PC-3 (cell line): ENCODE results near the gene MRPS24. TPM values are rescaled to one million over a fixed set of nuclear protein-coding genes. Genes with fewer than 3 reads are reported as not detected.
"Not testable (repeated sequence)": the region's sequence is repeated elsewhere in the genome, so short reads cannot be mapped to it uniquely, and the experiment has no call there.

Experiments used
- ATAC-seq: fragments of 200-7000 bp; cut with Tn5 transposase; 2 replicates; pipeline ENCODE4 v1.9.1; 2020; ENCODE audit warnings: mild to moderate bottlenecking, moderate library complexity
- BruUV-seq: library from RNA; stranded (reverse); fragments of 400-500 nt; replicated peaks from 2 replicates; lab custom pipeline; 2021; lab: Mats Ljungman, UMichigan
- CTCF ChIA-PET: fragments of 300-600 bp; sonication (Branson Sonifier 250); formaldehyde crosslinking; loops from one replicate; lab custom pipeline; 2022; ENCODE audit warnings: antibody characterized with exemption; lab: Charles Lee
- POLR2A ChIA-PET: fragments of 300-600 bp; sonication (Branson Sonifier 250); formaldehyde crosslinking; loops from one replicate; lab custom pipeline; 2022; ENCODE audit warnings: antibody characterized with exemption; ENCODE audit not compliant: unreplicated experiment; lab: Charles Lee
- DNase-seq: peaks from one replicate; pipeline ENCODE4 v3.0.0-alpha.2; 2015
- H2AFZ ChIP-seq: fragments of 300-600 bp; sonication (generic); 2 replicates; pipeline ENCODE4 v1.6.0; 2016; ENCODE audit warnings: antibody characterized with exemption, low read length
- H3F3A ChIP-seq: fragments of 300-600 bp; sonication (generic); one replicate; pipeline ENCODE4 v1.6.0; 2017; ENCODE audit warnings: antibody characterized with exemption, low read length, control low read depth, mild to moderate bottlenecking; ENCODE audit not compliant: unreplicated experiment
- H3K27ac ChIP-seq: fragments of 300-600 bp; sonication (generic); 2 replicates; pipeline ENCODE4 v1.5.1; 2016; ENCODE audit warnings: mild to moderate bottlenecking, low read length
- H3K27me3 ChIP-seq: fragments of 300-600 bp; sonication (generic); 2 replicates; pipeline ENCODE4 v1.6.1; 2016; ENCODE audit warnings: low read length, mixed read lengths
- H3K36me3 ChIP-seq: fragments of 300-600 bp; sonication (generic); 2 replicates; pipeline ENCODE4 v1.6.1; 2016; ENCODE audit warnings: low read depth, mixed run types, low read length, mixed read lengths
- H3K4me1 ChIP-seq: fragments of 300-600 bp; sonication (generic); 2 replicates; pipeline ENCODE4 v1.5.1; 2016; ENCODE audit warnings: low read length; ENCODE audit not compliant: insufficient read depth
- H3K4me2 ChIP-seq: fragments of 300-600 bp; sonication (generic); 2 replicates; pipeline ENCODE4 v1.6.0; 2016; ENCODE audit warnings: low read length
- H3K4me3 ChIP-seq: fragments of 300-600 bp; sonication (generic); 2 replicates; pipeline ENCODE4 v1.5.1; 2016; ENCODE audit warnings: mild to moderate bottlenecking, low read length, mixed read lengths
- H3K79me2 ChIP-seq: fragments of 300-600 bp; sonication (generic); 2 replicates; pipeline ENCODE4 v1.6.1; 2017; ENCODE audit warnings: low read length, mixed read lengths
- H3K9ac ChIP-seq: fragments of 300-600 bp; sonication (generic); 2 replicates; pipeline ENCODE4 v1.6.0; 2016; ENCODE audit warnings: mild to moderate bottlenecking, low read length
- H3K9me2 ChIP-seq: fragments of 300-600 bp; sonication (generic); replicated peaks from 2 replicates; pipeline ENCODE4 v1.6.1; 2016; ENCODE audit warnings: mixed run types, low read length, mixed read lengths
- H3K9me3 ChIP-seq: fragments of 300-600 bp; sonication (generic); 2 replicates; pipeline ENCODE4 v1.6.1; 2016; ENCODE audit warnings: low read length, mixed read lengths
- H4K20me1 ChIP-seq: fragments of 300-600 bp; sonication (generic); 2 replicates; pipeline ENCODE4 v1.6.1; 2016; ENCODE audit warnings: low read length, mixed read lengths
- EZH2 ChIP-seq: fragments of 300-600 bp; sonication (generic); IDR thresholded peaks from one replicate; pipeline ENCODE4 v1.6.1; 2017; ENCODE audit warnings: antibody characterized with exemption, mild to moderate bottlenecking, low read length; ENCODE audit not compliant: unreplicated experiment
- EZH2phosphoT487 ChIP-seq: fragments of 300-600 bp; sonication (generic); IDR thresholded peaks from 2 replicates; pipeline ENCODE4 v1.6.1; 2018; ENCODE audit warnings: mild to moderate bottlenecking, antibody characterized with exemption, low read length, borderline replicate concordance
- intact Hi-C: fragments of 100-400 bp; cut with micrococcal nuclease; formaldehyde crosslinking; loops from 2 replicates; pipeline ENCODE4 v1.9.0; 2023
- total RNA-seq: library from RNA; depleted of rRNA; stranded (reverse); fragments of >200 nt; gene quantifications from 2 replicates; pipeline ENCODE4 v1.2.3, GENCODE V29; 2014
- TF ChIP-seq, protein P1 (sequence below): fragments of 300-600 bp; sonication (generic); conservative IDR thresholded peaks from 2 replicates; pipeline ENCODE4 v1.5.1; 2017; ENCODE audit warnings: antibody characterized with exemption, low read depth, mild to moderate bottlenecking, low read length

MRPS24 gene
- total RNA-seq, 1 experiment from 2014 or later = 200 TPM

DNA sequence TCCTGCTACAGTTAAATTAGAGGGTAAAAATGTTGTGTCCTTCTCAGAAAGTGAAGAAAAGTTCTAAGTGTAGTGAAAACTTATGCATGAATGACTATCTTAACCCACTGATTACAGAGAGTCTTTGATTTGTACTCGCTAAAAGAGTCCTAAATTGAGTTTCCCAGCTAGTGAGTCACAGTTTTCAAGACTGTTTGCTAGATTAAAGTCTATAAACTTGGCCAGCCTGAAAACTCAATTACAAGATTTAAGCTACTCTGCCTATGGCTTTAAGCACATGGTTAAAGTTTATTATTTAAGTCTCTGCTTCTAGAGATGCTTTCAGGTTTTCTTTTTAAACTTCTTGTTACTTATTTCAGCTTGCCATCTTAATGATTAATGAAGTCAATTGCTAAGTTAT lies 44.4 kb downstream of the MRPS24 start:
- BruUV-seq = no TSS peak
- Histone ChIP-seq H3K9ac (no peak overlapping the region), H4K20me1 (no peaks in the 10 kb centered on the region), H3K4me3 (no peak overlapping the region), H3K4me2 (no peak overlapping the region), H3F3A (no peaks in the 10 kb centered on the region), H2AFZ (no peak overlapping the region), H3K27me3 (no peaks in the 10 kb centered on the region), H3K36me3 (no peaks in the 10 kb centered on the region), H3K79me2 (no peaks in the 10 kb centered on the region), H3K27ac (no peak overlapping the region), H3K4me1 (peaks cover 7% of the 10 kb centered on the region; the same call in 1 of the 2 replicates), H3K9me2 (no peaks in the 10 kb centered on the region), H3K9me3 (no peaks in the 10 kb centered on the region)
- ChIA-PET POLR2A (interaction anchor here (0.6 to 1.2 kb wide), 2 partner anchors 95 to 242 kb away, joined by 3 to 5 read pairs; partner anchors contain the start of gene STK17A), CTCF (no interaction called here)
- DNase-seq (no peak), ATAC-seq (peak; percentile 72)
- TF ChIP-seq EZH2phosphoT487 (no peak), EZH2 (no peak)
- TF ChIP-seq, protein P1, sequence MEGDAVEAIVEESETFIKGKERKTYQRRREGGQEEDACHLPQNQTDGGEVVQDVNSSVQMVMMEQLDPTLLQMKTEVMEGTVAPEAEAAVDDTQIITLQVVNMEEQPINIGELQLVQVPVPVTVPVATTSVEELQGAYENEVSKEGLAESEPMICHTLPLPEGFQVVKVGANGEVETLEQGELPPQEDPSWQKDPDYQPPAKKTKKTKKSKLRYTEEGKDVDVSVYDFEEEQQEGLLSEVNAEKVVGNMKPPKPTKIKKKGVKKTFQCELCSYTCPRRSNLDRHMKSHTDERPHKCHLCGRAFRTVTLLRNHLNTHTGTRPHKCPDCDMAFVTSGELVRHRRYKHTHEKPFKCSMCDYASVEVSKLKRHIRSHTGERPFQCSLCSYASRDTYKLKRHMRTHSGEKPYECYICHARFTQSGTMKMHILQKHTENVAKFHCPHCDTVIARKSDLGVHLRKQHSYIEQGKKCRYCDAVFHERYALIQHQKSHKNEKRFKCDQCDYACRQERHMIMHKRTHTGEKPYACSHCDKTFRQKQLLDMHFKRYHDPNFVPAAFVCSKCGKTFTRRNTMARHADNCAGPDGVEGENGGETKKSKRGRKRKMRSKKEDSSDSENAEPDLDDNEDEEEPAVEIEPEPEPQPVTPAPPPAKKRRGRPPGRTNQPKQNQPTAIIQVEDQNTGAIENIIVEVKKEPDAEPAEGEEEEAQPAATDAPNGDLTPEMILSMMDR = no peak
- intact Hi-C loops = no loop called here

DNA sequence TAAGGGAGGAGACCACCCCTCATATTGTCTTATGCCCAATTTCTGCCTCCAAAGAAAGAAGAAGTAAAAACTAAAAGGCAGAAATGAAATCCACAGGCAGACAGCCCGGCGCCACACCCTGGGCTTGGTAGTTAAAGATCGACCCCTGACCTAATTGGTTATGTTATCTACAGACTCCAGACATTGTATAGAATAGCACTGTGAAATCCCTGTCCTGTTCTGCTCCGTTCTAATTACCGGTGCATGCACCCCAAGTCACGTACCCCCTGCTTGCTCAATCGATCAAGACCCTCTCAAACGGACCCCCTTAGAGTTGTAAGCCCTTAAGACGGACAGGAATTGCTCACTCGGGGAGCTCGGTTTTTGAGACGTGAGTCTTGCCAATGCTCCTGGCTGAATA lies 44.8 kb downstream of the MRPS24 start:
- H3K4me3 ChIP-seq, H3K4me2 ChIP-seq, ATAC-seq, BruUV-seq, intact Hi-C loops, H3K9me3 ChIP-seq, H3K4me1 ChIP-seq, H3K9me2 ChIP-seq, H3K9ac ChIP-seq, H3K79me2 ChIP-seq, H3K27ac ChIP-seq, CTCF ChIA-PET, H3F3A ChIP-seq, H2AFZ ChIP-seq, DNase-seq, H3K36me3 ChIP-seq, H3K27me3 ChIP-seq, H4K20me1 ChIP-seq: not testable (repeated sequence)
- POLR2A ChIA-PET = interaction anchor here (0.6 kb wide), 1 partner anchor 95 kb away, joined by 3 read pairs; no protein-coding TSS in a partner anchor

DNA sequence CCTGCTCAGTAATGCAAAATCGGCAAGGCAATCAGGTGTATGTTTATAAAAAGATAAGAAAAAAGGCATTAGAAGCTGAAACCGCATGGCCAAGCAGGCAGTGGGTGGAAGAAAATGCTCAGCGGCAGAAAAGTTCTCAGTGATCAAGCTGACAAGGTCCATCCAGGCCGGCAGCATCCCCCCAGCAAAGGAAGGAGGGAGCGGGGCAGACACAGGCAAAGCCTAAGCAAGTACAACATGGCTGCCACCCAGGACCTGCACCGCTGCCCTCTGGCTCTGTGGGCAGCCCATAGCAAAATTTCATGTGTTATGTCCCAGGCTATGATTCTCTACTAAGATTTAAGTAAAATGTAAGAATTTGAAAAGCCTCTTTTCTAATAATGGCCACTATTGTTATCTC lies 45.4 kb downstream of the MRPS24 start:
- CTCF ChIA-PET = no interaction called here
- ATAC-seq = no peak

DNA sequence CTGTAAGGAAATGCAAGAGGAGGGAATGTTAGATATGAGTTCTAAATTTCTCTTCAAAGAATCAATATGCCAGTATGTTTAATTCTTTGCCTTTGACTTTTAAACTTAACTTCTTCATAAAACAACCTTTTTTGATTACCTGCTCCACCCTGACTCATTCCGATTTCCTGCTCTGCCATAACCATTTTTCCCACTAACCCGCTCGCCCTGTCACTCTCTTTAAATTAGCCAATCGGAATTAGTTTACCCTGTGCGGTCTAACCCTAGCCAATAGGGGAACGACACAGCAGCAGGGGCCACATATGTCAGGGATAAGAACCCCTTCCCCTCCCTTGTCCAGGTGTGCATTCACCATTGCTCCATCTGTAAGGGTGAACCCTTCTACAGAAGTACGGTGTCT lies 45.9 kb downstream of the MRPS24 start:
- ATAC-seq, intact Hi-C loops, H3K79me2 ChIP-seq, H3F3A ChIP-seq, H3K9me3 ChIP-seq, H3K9ac ChIP-seq, DNase-seq, H4K20me1 ChIP-seq, H3K9me2 ChIP-seq, CTCF ChIA-PET, H3K4me1 ChIP-seq, H3K27ac ChIP-seq, POLR2A ChIA-PET, H3K36me3 ChIP-seq, H2AFZ ChIP-seq, H3K27me3 ChIP-seq, H3K4me3 ChIP-seq, H3K4me2 ChIP-seq, BruUV-seq: not testable (repeated sequence)

More for the DNA sequence above, 45.4 kb downstream of the MRPS24 start:
- Histone ChIP-seq H3K36me3 (no peaks in the 10 kb centered on the region), H3K27ac (no peak overlapping the region), H4K20me1 (no peaks in the 10 kb centered on the region), H3K79me2 (no peaks in the 10 kb centered on the region), H3K27me3 (no peaks in the 10 kb centered on the region), H3K4me3 (no peak overlapping the region), H3K9ac (no peak overlapping the region), H3K4me1 (peaks cover 7% of the 10 kb centered on the region; the same call in 1 of the 2 replicates), H3F3A (no peaks in the 10 kb centered on the region), H3K4me2 (no peak overlapping the region), H3K9me3 (no peaks in the 10 kb centered on the region), H2AFZ (no peak overlapping the region), H3K9me2 (no peaks in the 10 kb centered on the region)
- POLR2A ChIA-PET = no interaction called here
- no peak for DNase-seq
- no TSS peak for BruUV-seq
- TF ChIP-seq, protein P1 = no peak
- TF ChIP-seq EZH2 = no peak
- TF ChIP-seq EZH2phosphoT487 = no peak
- intact Hi-C loops = no loop called here
